Measurements from ENCODE around the gene SYTL1.
A peak's percentile ranks its signal among the peaks of the same experiment; 100 is the strongest.

The SYTL1 gene, protein sequence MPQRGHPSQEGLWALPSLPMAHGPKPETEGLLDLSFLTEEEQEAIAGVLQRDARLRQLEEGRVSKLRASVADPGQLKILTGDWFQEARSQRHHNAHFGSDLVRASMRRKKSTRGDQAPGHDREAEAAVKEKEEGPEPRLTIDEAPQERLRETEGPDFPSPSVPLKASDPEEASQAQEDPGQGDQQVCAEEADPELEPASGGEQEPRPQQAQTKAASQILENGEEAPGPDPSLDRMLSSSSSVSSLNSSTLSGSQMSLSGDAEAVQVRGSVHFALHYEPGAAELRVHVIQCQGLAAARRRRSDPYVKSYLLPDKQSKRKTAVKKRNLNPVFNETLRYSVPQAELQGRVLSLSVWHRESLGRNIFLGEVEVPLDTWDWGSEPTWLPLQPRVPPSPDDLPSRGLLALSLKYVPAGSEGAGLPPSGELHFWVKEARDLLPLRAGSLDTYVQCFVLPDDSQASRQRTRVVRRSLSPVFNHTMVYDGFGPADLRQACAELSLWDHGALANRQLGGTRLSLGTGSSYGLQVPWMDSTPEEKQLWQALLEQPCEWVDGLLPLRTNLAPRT

DNA sequence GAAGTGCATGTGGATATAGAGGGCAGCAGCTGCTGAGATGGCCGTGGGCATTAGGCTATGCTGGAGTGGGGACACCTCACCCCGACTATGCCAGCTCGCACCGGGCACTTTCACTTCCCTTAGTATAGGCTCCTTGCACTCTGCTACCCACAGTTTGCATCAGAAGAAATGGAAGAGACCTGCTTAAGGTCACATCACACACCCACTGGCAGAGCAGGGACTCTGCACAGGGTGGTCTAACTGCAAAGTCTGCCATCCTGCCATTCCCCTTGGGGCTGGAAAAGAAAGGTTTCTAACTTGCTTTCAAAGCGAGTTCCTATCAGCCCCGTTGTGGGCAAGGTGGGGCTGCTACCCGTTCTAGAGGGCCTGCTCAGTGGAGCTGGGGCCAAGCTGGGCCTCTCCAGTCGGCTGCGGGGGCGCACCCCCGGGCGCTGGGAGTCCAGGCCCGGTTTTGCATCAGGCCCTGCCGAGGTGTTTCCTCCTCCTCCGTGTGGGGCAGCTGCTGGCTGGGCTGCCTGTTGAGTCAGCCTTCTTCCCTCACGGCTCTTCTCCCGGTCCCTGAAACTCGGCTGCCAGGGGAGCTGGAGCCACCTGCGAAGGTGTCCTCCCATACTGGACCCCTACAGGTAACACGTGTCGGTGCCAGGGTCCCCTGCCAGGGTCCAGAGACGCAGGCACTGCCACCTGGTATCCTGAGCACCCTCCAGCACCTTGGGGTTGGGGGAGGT lies at the start of gene SYTL1:
SYTL1 (plus strand) TSS at position 498 of the 728 bp plus-strand sequence. CDS start 3,313 bp downstream, outside the sequence.
- DNase-seq, result peak in 7 of 10 donors; percentile 39 to 94 (median 64)
- intact Hi-C loops (cut with DNase I), result no loop called here

DNA sequence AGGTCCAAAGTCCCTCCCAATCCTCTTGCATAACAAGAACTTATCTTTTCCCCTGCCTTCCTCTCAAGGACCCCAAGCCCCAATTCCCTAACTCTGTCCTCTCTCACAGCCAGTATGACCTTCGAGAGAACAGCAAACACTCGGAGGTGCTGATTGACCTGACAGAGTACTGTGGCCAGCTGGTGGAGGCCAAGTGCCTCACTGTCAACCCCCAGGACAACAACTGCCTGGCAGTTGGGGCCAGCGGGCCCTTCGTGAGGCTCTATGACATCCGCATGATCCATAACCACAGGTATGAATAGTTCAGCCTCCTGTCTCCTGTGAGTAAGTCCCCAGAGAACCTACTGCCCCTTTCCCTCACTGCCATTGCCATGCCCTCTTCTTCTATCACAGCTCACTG lies 49.7 kb upstream of the SYTL1 start:
- no peak for DNase-seq
- intact Hi-C loops (cut with DNase I), result no loop called here

DNA sequence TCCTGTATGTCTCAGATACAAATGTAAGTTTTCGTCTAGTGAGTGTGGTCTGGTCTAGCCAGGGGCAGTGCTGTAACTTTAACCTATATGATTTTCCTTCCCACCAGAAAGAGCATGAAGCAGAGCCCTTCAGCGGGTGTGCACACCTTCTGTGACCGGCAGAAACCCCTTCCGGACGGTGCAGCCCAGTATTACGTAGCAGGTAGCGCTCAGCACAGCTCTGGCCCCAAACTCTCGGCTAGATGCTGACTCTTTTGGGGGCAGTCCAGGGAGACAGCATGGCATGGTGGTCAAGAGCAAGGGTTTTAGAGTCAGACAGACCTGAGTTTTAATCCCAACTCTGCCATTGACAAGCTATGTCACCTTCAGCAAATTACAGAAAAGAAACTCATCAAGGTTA lies 47.9 kb upstream of the SYTL1 start:
- intact Hi-C loops (cut with DNase I), result no loop called here
- DNase-seq, result no peak

DNA sequence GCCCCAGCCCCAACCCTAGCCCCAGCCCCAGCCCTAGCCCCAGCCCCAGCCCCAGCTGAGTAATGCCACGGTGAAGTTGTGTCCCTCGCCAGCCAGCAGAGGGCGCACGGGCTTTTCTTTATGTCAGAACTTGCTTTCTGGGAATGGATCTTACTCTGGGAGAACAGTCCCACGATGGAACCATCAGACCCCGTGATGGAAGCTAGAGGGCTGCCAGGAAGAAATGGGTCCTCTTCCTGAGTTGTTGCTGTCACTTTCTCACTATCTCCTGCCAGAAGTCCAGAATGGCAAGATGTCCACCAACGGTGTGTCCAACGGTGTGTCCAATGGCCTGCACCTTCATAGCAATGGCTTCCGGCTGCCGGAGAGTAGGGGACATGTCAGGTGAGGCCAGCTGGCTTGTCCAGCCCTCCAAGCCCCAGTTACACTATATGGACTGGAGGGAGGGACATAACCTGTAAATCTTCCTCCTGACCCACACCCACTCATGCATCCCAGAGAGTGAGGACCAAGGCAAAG lies 45.0 kb upstream of the SYTL1 start:
- intact Hi-C loops (cut with DNase I), result no loop called here
- DNase-seq, result peak; percentile 59 to 96 (median 83)

DNA sequence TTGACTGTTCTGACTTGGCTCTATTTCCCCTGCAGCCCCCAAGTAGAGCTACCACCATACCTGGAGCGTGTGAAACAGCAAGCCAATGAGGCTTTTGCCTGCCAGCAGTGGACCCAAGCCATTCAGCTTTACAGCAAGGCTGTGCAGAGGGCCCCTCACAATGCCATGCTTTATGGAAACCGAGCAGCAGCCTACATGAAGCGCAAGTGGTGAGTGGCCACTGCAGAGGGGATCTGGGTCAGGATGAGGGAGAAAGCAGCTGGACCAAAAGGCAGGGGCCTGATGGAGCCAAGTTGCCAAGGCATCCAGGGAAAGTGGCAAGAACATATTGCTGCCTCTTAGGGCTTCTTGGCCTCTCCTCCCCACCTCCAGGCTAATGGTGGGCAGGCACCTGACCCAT lies 43.9 kb upstream of the SYTL1 start:
- intact Hi-C loops (cut with DNase I), result no loop called here
- DNase-seq, result peak in 1 of 10 donors; percentile 36

DNA sequence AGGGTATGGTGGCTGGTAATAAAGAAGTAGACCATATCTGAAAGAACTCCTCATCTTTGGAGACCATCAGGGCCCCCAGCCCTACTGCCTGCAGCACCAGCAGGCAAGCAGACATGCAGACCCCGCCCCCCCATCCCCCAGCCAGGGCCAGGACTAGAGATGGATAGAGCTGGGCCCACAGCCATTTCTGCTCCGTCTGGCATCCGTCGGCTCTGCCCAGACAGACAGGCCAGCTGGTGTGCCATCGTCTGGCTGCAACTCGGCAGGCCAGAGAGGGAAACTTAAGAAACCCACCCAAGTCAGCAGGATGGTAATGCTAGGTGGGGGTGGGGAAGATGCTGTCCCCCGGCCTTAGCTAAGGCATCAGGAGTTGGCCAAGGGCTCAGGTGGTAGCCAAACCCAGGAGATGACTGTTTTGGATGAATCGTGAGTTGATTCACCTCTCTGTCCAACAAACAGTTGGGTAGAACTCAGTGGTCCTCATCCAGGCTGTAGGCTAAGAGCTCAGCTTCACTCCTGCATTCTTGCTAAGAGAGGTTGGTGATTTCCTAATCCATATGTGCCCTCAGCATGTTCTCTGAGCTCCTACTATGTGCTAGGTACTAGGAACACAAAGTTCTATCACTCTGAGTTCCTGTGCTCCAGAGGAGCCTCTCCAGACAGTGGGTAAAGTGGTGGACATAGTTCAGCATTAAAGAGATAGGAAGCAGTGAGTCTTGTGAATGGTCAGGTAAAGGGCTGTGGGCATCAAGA lies 43.0 kb upstream of the SYTL1 start:
- DNase-seq, result peak in 1 of 10 donors; percentile 51
- intact Hi-C loops (cut with DNase I), result no loop called here

DNA sequence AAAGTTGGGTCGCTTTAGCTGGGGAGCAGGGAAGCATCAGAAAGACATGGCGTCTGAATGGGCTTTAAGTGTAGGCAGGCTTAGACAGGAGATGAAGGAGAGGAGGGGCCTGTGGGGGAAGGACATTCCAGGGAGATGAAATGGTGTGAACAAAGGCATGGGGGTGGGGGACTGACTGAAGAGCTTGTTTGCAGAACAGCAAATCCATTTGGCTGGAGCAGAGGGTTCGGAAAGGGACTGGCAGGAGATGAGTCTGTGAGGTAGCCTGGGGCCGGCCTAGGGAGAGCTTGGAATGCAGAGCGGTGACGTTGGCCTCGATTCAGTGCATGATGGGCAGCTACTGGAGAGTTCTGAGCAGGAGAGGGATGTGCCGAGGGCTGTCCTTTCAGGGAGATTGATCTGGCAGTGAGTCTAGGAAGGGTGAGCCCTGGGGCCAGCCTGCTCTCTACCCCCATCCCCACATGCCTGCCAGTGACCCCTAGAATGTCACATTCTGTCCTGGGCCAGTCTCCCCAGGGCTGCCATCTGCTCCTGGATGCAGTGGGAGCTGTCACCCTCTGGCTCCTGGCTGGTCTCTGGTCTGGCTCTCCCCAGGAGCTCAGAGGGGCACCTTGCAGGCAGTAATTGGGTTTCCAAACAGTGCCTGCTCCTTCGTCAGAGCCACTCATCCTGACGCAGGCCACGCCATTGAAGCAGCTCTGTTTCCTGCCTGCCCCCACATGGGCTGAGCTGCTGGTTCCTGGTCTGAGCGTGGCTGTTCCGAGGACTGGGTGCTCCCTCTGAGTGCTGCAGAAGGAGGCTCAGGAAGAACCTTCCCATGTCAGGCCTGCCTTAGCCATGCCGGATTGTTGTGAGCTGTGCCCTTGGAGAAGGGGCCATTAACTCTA lies 42.2 kb upstream of the SYTL1 start:
- intact Hi-C loops (cut with DNase I), result loop anchor here (2.0 kb wide), 2 partner anchors 307 to 363 kb away; no protein-coding TSS in a partner anchor
- peak; percentile 26 to 95 (median 70) for DNase-seq

DNA sequence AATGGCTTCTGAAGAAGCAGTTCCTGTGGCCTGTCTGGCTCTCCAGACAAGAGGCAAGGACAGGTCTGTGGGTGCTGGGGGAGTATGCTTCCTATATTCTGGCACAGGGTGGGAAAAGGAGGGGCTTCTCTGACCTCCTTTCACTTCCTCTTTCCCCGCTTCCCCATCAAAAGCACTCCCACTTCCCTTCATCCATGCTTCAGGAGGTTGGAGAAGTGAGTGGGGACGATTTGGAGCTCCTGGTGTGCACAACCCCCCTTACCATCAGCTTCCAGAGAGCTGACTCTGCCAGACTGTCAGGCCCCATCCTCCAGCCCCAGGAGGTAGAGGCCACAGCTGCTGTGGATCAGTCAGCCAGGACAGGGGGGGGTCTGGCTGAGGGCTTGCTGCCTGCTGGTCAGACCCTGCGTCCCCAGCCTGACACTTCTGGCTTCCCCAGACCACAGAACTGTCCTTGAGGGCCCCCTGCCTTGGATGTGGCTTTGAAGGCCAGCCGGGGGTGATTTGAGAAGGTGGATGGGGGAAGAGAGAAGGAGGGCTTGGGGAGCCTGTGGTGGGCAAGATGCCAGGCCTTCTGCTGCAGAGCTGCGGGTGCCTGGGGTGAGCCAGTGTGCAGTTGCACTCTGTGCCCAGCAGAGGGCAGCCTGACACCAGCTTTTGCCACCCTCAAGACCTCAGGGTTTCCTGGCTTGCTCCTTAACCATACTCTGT lies 41.3 kb upstream of the SYTL1 start:
- peak; percentile 77 to 98 (median 82) for DNase-seq
- intact Hi-C loops (cut with DNase I), result loop anchor here (1.0 to 2.0 kb wide), 3 partner anchors 95 to 362 kb away; no protein-coding TSS in a partner anchor

DNA sequence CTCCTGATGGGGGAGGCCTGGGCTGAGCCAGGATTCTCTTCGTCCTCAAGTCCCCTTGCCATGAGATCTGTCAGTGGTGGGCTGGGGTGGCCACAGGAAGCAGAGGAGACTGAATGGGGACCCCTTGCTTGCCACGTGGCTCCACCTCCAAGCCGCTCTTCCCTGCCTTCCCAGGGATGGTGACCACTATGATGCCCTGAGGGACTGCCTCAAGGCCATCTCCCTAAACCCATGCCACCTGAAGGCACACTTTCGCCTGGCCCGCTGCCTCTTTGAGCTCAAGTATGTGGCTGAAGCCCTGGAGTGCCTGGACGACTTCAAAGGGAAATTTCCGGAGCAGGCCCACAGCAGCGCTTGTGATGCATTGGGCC lies 40.8 kb upstream of the SYTL1 start:
- DNase-seq, result no peak
- intact Hi-C loops (cut with DNase I), result loop anchor here (1.0 to 2.0 kb wide), 3 partner anchors 94 to 362 kb away; no protein-coding TSS in a partner anchor

DNA sequence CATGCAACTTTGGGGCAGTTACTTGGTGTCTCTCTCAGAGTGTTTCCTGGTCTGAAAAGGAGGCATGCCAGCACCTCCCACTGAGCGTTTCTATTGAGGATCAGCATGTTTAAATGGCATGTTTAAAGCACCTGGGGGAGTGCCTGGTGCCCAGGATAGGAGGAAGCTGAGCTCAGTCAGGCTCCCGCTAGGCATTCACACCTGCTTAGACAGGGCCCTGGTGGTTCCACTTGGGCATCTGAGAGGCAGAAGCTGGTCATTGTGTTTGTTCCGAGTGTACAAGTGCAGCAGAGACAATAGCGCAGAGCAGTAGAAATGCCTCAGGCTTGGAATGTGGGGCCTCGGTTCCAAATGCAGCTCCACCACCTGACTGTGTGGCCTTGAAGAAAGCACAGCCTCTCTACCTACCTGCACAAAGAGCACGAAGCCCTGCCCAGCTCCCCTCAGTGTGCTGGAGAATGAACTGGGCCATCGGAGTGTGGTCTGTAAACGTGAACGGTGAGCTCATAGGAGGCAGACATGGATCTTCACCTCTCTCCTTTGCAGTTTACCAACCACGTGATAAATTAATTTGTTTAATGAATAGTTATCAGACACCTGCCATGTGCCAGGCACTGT lies 40.1 kb upstream of the SYTL1 start:
- intact Hi-C loops (cut with DNase I), result loop anchor here (1.0 to 2.0 kb wide), 3 partner anchors 94 to 361 kb away; no protein-coding TSS in a partner anchor
- peak in 1 of 10 donors; percentile 67 for DNase-seq

DNA sequence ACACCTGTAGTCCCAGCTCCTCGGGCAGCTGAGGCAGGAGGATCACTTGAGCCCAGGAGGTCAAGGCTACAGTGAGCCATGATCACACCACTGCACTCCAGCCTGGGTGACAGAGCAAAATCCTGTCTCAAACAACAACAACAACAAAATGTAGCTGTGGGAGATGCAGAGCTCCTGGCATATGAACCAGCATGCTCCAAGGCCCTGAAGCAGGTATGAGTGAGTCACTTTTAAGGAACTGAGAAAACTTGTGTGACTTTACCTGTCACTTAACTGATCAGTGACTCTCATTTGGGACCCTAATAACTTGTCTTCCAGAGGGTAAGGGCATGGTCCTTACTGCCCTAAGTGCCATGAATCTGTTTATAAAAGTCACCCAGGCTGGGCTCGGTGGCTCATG lies 39.2 kb upstream of the SYTL1 start:
- DNase-seq, result peak in 1 of 10 donors; percentile 24
- intact Hi-C loops (cut with DNase I), result no loop called here

DNA sequence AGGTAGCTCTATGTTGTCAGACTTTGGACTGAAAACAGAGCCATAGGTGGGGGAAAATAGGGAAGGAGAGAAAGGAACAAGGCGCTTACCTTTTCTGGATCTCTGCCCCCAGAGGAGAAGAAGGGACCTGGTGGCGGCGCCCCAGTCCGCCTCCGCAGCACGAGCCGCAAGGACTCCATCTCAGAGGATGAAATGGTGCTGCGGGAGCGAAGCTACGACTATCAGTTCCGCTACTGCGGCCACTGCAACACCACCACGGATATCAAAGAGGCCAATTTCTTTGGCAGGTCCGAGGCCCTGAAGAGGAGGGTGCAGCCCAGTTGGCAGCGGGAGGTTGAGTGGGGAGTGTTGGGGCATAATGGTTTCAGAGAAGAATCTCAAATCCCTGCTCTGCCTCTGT lies 38.3 kb upstream of the SYTL1 start:
- DNase-seq, result peak in 1 of 10 donors; percentile 58
- intact Hi-C loops (cut with DNase I), result no loop called here

DNA sequence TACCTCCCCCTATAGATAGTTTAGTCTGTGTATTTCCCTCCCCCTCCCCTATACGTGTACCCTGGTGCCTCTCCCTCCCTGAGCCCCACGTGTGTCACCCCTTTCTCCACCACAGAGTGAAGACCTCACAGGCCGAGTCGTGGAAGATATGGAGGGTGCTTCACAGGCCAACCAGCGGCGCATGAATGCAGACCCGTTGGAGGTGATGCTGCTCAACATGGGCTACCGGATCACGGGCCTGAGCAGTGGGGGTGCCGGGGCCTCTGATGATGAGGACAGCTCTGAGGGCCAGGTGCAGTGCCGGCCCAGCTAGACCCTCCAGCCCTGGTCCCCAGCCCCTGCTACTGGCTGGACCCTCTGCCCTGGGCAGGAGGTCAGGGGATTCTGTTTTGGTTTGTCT lies 35.8 kb upstream of the SYTL1 start:
- intact Hi-C loops (cut with DNase I), result no loop called here
- peak in 1 of 10 donors; percentile 64 for DNase-seq

DNA sequence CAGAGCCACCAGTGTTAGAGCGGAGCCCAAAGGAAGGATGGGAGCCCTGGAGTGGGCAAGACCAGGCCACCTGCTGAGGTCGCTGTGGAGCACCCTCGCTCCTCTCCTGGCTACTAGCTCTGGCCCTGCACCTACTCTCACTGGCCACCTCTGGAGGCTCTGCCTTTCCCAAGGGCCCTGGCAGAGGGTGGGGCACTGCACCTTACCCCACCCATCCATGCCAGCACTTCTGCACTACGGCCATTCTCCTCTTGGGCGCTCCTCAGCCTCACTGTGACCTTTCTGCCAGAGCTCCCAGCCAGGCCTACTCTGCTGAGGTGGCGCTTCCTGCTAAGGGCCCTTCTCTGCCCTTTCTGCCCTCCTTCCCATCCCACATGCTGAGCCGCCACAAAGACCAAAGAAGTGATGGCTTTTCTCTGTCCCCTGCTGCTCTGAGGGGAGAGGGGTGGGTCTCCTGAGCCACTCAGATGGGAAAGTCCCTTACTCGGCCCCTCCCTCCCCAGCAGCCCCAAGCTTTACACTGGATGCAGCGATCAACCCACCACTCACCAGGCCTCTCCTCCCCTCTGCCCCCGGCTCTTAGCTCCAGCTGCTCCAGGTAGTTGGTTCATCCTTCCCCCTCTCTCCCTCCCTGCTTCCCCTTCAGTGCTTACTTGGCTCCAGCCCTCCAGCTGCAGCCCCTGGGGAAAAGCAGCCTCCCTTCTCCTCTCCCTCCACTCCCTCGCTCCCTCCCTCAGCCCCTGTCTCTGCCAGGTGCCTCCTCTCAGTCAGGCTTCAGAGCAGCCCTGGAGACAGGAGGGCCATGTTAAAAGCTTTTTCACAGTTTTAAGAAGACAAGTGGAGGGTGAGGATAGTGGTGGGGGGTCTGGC lies 34.7 kb upstream of the SYTL1 start:
- peak in 1 of 10 donors; percentile 50 for DNase-seq
- intact Hi-C loops (cut with DNase I), result no loop called here

DNA sequence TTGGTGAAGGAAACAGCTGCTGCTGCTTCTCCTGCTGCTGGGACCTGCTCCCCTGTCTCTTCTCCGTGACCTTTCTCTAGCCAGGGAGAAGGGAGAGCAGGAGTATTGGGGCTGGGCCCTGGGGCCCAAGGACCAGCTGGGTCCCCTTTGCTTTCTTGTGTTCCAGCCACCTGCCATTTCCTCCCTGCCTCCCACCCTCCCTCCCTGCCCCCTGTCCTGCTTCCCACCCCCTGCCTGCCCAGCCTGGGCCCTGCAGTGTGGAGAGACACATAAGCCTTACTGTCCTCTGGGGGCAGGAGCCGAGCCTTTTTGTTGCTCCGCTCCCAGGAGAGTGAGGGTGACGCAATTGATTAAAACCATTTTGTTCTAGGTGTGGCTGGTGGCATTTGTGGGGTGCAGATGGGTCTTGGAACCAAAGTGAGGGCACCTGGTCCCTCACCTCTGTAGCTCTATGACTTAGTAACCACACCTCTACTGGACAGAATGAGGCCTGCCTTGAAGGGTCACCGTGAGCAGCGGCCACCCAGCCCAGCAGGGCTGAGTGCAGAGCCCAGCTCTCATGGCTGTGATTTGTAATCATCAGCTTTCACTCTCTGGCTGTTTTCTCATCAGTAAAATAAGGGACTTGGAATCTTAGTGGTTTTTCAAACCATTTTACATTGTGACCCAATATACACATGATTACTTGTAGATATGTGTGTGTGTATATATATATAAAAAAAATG lies 33.8 kb upstream of the SYTL1 start:
- intact Hi-C loops (cut with DNase I), result no loop called here
- DNase-seq, result peak in 1 of 10 donors; percentile 57

DNA sequence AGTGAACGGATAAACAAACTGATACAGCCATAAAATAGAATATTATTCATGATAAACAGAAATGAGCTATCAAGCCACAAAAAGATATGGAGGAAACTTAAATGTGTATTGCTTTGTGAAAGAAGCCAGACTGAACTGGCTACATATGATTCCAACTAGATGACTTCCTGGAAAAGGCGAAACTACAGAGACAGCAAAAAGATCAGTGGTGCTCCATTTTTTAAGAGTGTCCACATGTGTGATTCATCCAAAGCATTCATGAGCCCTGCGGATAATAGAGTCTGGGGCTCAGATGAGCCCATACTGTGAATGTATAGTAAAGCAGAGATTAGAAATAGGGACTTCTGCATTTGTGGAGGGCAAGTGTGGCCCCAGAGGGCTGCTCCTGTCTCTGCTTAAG lies 27.7 kb upstream of the SYTL1 start:
- DNase-seq, result peak in 1 of 10 donors; percentile 2
- intact Hi-C loops (cut with DNase I), result no loop called here

Measured in posterior cingulate gyrus (tissue), 11 donors.